RWPE2 (cell line): ENCODE measurements around the gene FAM13B.

Experiments used
- ATAC-seq: fragments of 200-7000 bp; cut with Tn5 transposase; 3 replicates; pipeline ENCODE4 v1.9.1; 2021; ENCODE audit warnings: low read depth
- DNase-seq: peaks from one replicate; pipeline ENCODE4 v3.0.0-alpha.2; 2020; ENCODE audit warnings: low spot score
- H3K27ac ChIP-seq: fragments of 450-650 bp; 2 replicates; pipeline ENCODE4 v1.5.1; 2017; ENCODE audit warnings: mild to moderate bottlenecking; ENCODE audit not compliant: poor library complexity, severe bottlenecking
- H3K27me3 ChIP-seq: fragments of 250-450 bp; sonication (Bioruptor Pico); 2 replicates; pipeline ENCODE4 v1.5.1; 2021; ENCODE audit warnings: mild to moderate bottlenecking, moderate library complexity; ENCODE audit not compliant: insufficient read depth, poor library complexity, severe bottlenecking
- H3K36me3 ChIP-seq: fragments of 250-450 bp; sonication (Bioruptor Pico); 2 replicates; pipeline ENCODE4 v1.5.1; 2020; ENCODE audit warnings: low read depth, mild to moderate bottlenecking, moderate library complexity
- H3K4me1 ChIP-seq: fragments of 250-450 bp; sonication (Bioruptor Pico); 2 replicates; pipeline ENCODE4 v1.5.1; 2021; ENCODE audit warnings: mild to moderate bottlenecking, moderate library complexity; ENCODE audit not compliant: insufficient read depth, poor library complexity, severe bottlenecking
- H3K4me3 ChIP-seq: fragments of 250-450 bp; sonication (Bioruptor Pico); 2 replicates; pipeline ENCODE4 v1.5.1; 2021; ENCODE audit warnings: mild to moderate bottlenecking, moderate library complexity; ENCODE audit not compliant: severe bottlenecking
- H3K9me3 ChIP-seq: fragments of 250-450 bp; sonication (Bioruptor Pico); 2 replicates; pipeline ENCODE4 v1.5.1; 2021; ENCODE audit warnings: mild to moderate bottlenecking, moderate library complexity; ENCODE audit not compliant: severe bottlenecking
- TF ChIP-seq, protein P1 (sequence below): fragments of 450-650 bp; IDR thresholded peaks from one replicate; pipeline ENCODE4 v1.5.1; 2017; ENCODE audit warnings: mild to moderate bottlenecking, moderate library complexity; ENCODE audit not compliant: poor library complexity, severe bottlenecking

The FAM13B gene

DNA sequence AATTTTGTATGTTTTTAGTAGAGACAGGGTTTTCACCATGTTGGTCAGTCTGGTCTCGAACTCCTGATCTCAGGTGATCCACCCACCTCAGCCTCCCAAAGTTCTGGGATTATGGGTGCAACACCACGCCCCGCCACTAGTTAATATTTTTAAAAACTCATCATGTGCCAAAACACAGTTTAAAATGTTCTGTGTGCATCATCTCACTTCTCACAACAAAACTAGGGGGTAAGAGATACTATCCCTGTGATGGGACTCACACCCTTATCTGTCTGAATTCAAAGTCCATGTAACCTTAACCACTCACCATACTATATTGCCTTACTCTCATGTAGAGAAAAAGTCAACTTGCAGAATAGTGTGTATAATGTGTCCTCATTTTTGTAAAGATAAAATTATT lies 141.0 kb downstream of the FAM13B start:
- H3K27ac ChIP-seq = no peak overlapping the region
- no peaks in the 10 kb centered on the region for H3K9me3 ChIP-seq
- no peak for DNase-seq
- ATAC-seq = no peak
- H3K27me3 ChIP-seq = no peaks in the 10 kb centered on the region
- no peaks in the 10 kb centered on the region for H3K4me1 ChIP-seq
- H3K36me3 ChIP-seq = no peaks in the 10 kb centered on the region
- TF ChIP-seq, protein P1, sequence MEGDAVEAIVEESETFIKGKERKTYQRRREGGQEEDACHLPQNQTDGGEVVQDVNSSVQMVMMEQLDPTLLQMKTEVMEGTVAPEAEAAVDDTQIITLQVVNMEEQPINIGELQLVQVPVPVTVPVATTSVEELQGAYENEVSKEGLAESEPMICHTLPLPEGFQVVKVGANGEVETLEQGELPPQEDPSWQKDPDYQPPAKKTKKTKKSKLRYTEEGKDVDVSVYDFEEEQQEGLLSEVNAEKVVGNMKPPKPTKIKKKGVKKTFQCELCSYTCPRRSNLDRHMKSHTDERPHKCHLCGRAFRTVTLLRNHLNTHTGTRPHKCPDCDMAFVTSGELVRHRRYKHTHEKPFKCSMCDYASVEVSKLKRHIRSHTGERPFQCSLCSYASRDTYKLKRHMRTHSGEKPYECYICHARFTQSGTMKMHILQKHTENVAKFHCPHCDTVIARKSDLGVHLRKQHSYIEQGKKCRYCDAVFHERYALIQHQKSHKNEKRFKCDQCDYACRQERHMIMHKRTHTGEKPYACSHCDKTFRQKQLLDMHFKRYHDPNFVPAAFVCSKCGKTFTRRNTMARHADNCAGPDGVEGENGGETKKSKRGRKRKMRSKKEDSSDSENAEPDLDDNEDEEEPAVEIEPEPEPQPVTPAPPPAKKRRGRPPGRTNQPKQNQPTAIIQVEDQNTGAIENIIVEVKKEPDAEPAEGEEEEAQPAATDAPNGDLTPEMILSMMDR = peak; percentile 12
- no peak overlapping the region for H3K4me3 ChIP-seq

DNA sequence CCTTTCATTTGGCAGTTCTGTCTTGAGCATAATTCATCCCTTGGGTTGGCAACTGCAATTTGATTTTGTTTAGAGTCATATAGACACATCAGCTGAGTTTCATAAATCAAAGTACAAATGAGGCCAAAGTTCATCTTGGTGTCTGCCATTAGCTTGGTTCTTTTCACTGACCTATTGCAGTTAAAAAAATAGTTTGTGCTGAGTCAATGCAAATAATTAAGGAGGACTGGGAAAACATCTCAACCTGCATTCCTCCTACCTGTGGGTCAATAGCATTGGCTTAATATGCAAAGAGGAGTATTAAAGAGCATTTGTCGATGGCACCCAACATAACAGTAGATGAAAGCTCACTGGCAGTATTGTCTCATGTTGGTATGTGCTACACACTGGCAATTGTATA lies 142.0 kb downstream of the FAM13B start:
- H3K9me3 ChIP-seq = no peaks in the 10 kb centered on the region
- no peaks in the 10 kb centered on the region for H3K27me3 ChIP-seq
- ATAC-seq (no peak), DNase-seq (no peak)
- TF ChIP-seq, protein P1 = no peak
- no peaks in the 10 kb centered on the region for H3K36me3 ChIP-seq
- no peak overlapping the region for H3K27ac ChIP-seq
- no peaks in the 10 kb centered on the region for H3K4me1 ChIP-seq
- H3K4me3 ChIP-seq = no peak overlapping the region

DNA sequence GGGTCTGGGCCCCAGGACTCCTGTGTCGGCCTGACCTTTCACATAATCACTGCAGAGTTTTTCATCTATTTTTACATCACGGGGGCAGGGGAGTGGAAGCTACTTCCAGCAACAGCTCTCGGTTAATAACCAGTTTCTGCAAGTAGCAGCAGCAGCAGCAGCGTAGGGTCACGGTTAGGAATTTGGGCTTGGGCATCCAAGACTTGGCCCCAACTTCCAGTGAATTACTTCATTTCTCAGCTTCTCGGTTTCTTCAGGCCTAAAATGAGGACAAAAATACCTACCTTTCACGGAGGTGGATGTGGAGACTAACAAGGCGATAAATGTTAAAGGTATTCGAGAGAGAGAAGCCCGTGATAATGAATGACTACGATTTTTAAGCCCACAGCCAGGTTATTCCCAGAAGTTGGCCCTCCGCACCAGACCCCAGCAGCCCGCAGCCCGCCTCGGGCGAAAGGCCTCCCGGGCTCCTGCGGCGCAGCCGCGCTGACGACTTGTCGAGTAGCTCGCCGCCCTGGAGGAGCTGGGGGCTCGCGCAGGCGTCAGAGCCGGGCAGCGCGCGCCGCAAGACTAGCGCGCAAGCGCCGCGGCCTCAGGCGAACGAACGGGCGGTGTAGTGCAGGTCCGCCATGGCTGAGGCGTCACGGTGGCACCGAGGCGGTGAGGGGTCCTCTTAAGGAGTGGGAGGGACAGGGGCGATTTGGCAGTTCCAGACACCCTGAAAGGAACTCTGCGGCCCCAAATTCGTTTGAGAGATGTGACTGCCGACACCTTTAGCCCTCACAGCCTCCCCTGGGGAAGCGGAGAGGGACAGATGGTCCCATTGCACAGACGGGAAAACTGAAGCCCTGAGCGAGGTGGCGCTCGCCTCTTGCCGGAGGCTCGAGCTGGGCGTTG lies 143.8 kb downstream of the FAM13B start, which contains the start of gene PKD2L2:
PKD2L2 (plus strand) TSS at position 595 of the 897 bp plus-strand sequence; CDS start at position 630, 35 bp downstream.
- peak; percentile 69 for DNase-seq

DNA sequence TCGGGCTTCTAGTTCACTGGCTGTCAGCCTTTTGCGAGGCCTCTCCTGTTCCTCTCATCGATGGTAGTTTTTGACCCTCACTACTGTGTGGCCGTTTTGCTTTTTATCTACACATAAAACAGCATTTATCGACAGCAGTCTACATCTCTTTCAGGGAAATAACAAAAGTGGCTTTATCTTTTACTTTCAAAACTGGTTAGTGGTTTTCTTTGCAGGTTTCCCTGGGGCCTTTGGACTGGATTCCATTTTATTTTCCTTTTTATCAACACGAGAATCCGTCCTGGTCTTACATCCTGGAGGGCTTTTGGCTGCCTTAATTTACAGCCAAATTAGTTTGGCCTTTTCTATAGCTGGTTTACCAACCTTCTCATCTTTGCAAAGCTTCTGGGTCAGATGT lies 144.4 kb downstream of the FAM13B start:
- TF ChIP-seq, protein P1 = no peak
- Histone ChIP-seq H3K27ac (no peak overlapping the region), H3K4me3 (no peak overlapping the region), H3K36me3 (no peaks in the 10 kb centered on the region), H3K4me1 (no peaks in the 10 kb centered on the region), H3K9me3 (no peaks in the 10 kb centered on the region), H3K27me3 (no peaks in the 10 kb centered on the region)
- no peak for ATAC-seq
- no peak for DNase-seq

More for the DNA sequence above, 143.8 kb downstream of the FAM13B start, which contains the start of gene PKD2L2:
- TF ChIP-seq, protein P1 = no peak
- Histone ChIP-seq H3K4me3 (peak within 1 kb of the TSS; percentile 18), H3K4me1 (no peaks in the 10 kb centered on the region), H3K36me3 (no peaks in the 10 kb centered on the region), H3K27ac (no peak within 1 kb of the TSS), H3K9me3 (no peaks in the 10 kb centered on the region), H3K27me3 (no peaks in the 10 kb centered on the region)
- peak; percentile 88 for ATAC-seq
